ENCODE data around the gene EPS8L3.
"Not testable (repeated sequence)": the region's sequence is repeated elsewhere in the genome, so short reads cannot be mapped to it uniquely, and the experiment has no call there.

Gene EPS8L3

DNA sequence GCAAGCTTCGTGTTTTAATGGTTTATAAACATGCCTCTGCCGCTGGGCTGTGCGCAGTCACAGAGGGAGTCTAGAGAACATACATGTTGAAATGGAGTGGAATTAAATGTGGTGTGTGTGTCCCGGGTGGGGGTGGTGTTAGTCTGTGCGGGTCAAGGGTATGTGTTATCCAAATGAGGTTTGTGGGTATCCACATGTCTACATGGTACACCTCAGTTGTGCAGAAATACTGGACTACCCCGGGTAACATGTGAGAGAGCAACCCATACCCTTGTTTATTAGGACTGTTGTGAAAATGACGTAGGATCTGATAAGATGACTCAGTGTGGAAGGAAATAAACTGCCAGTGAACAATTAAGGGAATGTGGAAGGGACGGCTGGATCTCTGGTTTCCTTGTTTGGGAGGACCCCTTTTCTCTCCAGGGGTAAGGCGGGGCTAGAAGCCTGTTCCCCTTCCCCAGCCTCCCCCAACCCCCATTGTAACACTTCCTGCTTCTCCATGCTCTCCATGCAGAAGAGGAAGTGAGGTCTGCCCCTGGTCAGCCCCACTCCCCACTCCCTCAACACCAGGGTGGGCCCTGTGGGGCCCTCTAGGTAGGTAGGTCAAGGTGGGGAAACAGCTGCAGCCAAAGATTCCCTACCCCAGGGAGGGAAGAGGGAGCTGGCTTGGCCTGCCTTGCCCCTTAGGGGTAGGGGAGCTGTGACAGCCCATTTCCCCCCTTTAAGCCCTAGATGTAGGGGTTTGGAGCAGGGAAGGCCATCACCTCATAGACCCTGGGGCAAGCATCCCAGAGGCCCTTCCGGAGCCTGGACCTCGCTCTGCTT, 690 bp downstream of the EPS8L3 start:
- DNase-seq: peak; percentile 33

GRCh38 chr1:109762039-109762585, 1.6 kb downstream of the EPS8L3 start:
- DNase-seq: no peak

DNA sequence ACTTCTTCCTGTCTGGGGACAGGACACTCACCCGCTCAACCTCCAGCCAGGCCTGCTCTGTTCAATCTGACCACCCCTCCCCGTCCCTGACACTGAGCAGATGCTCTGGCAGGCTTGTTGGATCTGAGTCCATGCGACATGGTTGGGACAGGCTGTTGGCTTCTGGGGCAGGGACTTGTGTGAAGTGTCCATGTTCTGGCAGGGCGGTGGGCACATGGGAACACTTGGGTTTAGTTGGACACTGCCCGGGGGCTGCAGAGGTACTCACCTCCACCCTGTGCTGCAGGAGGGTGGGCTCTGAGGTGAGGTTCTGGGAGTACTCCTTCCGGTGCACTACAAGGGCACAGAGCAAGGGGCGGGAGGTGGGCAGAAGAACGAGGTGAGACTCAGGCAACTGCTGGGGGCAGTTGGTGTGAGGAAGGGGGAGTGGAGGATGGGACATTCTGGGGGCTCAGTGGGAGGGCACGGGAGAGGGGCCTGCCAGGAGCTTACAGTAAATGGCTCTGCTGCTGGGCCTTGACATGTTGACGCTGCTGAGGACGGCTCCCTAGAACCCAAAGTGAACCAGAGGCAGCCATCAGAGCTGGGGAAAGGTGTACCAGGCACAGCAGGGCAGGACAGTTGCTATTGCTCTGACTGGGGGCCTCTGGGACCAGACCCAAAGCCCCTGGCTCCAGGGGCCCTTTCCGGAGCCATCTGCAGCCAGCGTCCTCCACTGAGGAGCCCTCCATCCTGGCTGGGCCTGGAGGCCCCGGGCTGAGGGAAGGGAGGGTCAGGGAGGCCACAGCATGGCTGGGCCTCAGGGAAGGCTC, 2.3 kb downstream of the EPS8L3 start:
- DNase-seq: no peak

DNA sequence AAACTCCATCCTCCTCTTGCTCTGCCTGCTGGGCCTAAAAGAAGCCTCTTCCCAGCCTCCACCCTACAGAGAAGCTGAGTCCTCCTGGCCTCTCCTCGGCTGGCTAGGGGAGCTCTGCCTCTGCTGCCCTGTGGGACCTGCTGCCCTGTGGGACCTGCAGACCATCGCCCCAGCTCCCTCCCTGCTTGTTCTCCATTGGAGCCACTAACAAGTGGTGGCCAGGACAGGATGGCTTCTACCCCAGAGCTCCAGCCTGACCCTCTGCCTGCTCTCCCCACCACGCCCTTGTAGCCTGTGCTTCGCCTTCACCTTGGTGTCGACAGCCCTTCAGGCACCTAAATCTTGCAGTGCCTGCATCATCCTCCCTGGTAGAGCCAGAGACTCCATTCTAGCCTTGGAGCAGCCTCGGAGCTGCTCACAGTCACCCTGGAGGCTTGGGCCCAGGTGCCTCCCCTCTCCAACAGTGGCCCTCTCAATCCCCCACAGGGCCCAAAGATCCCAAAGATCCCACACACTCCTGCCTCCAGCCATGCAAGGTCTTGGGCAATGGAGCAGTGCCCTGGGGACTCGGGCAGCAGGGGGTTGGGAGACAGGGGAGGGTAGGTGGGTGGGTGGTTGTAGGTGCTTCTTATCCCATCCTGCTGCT, 3.0 kb downstream of the EPS8L3 start:
- DNase-seq: no peak

DNA sequence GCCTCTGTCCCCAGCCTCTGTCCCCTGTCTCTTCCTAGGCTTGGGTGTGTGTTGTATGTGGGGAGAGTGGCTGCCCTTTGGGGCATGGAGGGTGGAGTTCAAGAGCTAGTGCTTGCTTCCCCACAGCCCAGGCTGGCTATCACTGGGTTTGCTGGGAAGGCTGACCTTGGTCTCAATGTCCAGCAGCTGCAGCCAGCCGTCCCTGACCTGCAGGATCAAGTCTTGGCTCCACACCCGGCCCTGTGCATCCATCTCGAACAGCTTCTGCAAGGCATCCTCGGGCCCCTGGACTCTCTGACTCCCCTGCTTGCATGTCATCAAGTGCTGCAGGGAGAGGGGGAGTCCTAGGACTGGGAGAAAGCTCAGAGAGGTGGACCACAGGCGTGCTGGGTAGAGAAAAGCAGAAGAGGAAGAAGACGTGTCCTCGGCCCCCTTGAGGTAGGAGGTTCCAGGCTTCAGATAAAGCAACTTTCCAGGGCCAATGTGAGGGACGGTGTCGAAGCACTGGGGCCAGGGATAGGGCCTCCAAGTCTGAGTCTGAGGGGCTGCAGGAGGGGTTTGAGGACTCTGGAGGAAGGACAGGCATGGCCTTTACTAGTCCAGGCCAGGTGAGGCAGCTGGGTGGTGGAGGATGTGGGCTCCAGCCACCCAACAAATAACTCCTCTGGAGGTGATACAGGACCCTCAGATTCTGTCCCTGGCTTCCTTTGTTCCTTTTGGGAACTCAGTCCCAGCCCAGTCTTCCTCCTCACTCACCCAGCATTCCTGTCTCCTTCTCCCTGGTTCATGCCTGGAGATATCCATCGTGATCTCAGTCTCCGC, 4.0 kb downstream of the EPS8L3 start:
- DNase-seq: no peak

DNA sequence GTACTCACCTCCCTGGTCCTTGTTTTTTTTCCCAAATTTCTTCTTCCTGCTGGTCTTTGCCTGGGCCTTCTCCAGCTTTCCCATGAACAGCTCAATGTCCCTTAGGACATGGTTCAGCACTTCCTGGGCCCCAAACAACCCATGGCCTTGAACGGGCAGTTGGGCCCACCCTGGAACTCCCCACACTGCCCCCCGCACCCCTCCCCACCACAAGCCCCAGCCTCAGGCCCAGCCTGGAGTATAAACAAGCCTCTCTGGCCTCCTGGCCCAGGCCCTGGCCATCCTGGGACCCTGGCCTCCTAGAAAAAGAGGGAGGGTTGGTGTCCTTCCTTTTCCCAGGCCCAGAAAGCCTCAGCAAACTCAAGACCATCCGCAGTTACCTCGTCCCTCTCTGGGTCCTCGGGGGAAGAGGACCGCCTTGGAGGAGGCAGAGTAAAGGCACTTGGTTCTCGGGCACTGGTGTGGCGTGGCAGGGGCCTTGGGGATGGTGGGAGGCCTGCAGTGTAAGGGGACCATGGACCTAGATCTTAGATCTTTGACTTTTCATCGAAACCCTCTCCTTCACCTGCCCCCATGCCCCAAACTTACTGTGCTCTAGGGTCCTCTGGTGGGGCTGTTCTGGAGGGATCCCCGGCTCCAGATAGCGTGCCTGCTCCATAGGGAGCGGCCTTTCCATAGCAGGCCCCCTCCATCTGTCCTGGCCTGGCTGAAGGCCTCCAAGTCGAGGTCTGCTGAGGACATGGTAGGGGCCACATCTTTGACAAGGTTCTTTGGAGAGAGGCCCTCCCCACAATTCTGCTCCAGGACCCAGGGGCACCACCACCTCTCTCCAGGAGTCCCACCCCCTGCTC, 5.6 kb downstream of the EPS8L3 start:
- DNase-seq: no peak

GRCh38 chr1:109756848-109757521, 6.7 kb downstream of the EPS8L3 start:
- DNase-seq: no peak

DNA sequence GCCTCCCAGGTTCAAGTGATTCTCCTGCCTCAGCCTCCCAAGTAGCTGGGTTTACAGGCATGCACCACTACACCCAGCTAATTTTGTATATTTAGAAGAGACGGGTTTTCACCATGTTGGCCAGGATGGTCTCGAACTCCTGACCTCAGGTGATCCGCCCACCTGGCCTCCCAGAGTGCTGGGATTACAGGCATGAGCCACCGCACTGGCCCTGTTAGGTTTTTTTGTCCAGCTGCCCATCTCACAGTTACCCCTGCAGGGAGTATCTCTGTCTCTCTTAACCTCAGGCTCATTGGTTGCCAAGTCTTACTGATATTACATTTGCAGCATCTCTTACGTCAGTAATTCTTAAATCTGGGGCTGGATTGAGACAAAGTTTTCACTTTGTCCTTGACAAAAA, 7.4 kb downstream of the EPS8L3 start:
- not testable (repeated sequence) for DNase-seq

DNA sequence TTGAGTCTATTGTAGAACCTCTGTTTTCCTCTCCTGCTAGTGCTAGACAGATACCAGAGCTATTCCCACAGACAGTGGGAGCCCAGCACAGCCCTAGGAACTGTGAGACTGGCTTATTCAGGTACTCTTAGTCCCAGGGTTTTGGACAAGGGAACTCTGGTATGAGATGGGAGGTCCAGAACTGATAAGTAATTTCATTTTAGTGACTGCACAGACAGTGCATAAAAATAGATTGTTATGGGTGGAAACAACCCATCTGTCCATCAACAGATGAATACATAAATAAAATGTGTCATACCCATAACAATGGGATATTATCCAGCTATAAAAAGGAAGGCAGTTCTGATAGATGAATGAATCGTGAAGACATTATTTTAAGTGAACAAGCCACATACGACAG, 9.0 kb downstream of the EPS8L3 start:
- DNase-seq: no peak

- no peak for DNase-seq
These were observed 12.0 kb downstream of the EPS8L3 start for GRCh38 chr1:109751531-109752260.

GRCh38 chr1:109750920-109751319, 12.8 kb downstream of the EPS8L3 start:
- no peak for DNase-seq

- no peak for DNase-seq
These were observed 13.4 kb downstream of the EPS8L3 start for GRCh38 chr1:109750241-109750882.

- DNase-seq: no peak
These were observed 14.5 kb downstream of the EPS8L3 start for GRCh38 chr1:109749221-109749620.

DNA sequence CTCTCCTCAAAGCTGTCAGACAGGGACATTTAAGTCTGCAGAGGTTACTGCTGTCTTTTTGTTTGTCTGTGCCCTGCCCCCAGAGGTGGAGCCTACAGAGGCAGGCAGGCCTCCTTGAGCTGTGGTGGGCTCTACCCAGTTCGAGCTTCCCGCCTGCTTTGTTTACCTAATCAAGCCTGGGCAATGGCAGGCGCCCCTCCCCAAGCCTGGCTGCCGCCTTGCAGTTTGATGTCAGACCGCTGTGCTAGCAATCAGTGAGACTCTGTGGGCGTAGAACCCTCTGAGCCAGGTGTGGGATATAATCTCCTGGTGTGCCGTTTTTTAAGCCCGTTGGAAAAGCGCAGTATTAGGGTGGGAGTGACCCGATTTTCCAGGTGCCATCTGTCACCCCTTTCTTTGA, 15.4 kb downstream of the EPS8L3 start:
- not testable (repeated sequence) for DNase-seq

DNA sequence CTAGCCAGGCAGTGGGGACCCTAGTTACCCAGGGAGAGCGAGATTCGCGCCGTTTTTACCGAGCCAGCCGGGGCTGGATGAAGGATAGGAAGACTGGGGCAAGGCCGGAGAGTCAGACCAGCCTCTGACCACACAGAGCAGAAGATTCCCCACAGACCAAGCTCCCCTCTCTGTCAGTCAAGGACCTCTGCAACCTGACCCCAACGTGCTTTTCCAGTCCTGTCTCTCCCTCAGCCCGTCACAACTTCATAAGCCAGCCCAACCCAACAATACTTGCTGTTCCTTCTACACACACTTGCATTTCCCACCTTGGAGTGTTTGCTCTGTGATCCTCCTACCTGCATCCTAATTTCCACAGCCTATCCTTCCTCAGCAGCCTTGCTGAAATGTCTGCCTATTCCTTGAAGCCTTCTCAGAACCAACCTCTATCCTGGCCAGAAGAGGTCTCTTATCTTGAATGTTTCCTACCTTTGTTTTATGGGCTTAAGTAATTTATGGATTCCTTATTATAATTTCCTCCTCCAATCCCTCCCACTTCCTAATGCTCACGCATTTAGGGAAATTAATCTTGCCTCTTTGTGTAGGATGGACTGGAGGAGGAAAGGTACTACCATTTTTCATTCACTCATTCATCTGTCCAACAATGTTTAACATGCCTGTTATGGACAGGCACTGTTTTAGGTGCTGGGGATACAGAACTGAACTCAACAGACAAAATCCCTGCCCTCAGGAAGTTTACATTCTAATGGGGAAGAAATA, 22.9 kb downstream of the EPS8L3 start, which contains the start of gene GSTM3:
GSTM3 (minus strand) TSS at position 424 of the 759 bp plus-strand sequence. CDS start 751 bp downstream, outside the sequence.
- no peak for DNase-seq

- peak; percentile 79 for DNase-seq
These were observed 23.7 kb downstream of the EPS8L3 start for GRCh38 chr1:109739738-109740614.

GRCh38 chr1:109733236-109733870, 30.4 kb downstream of the EPS8L3 start:
- DNase-seq: no peak
